ENCODE measurements around the gene CELF4. TPM values are rescaled to one million over a fixed set of nuclear protein-coding genes. Genes with fewer than 3 reads are reported as not detected.

CELF4 gene
- total and polyA plus RNA-seq, 2 experiments from 2014 or later = 0.24 TPM; not detected in 1

GRCh38 chr18:37534627-37535026 is 31.0 kb downstream of the CELF4 start:
- Histone ChIP-seq H3F3A (ENCODE audit: insufficient read depth) (no peaks in the 10 kb centered on the region), H3K9ac (no peak overlapping the region), H3K79me2 (ENCODE audit: insufficient read depth) (no peaks in the 10 kb centered on the region), H3K4me1 (ENCODE audit: insufficient read depth) (no peaks in the 10 kb centered on the region), H3K27ac (no peak overlapping the region), H3K4me2 (ENCODE audit: unreplicated experiment) (no peak overlapping the region), H3K36me3 (ENCODE audit: low read depth) (no peaks in the 10 kb centered on the region), H3K27me3 (replicated peaks; ENCODE audit: insufficient read depth) (peaks cover 26% of the 10 kb centered on the region), H3K9me3 (ENCODE audit: low read depth) (no peaks in the 10 kb centered on the region), H2AFZ (no peak overlapping the region), H3K9me2 (ENCODE audit: insufficient read depth) (no peaks in the 10 kb centered on the region), H4K20me1 (ENCODE audit: insufficient read depth) (no peaks in the 10 kb centered on the region), H3K4me3 (no peak overlapping the region)
- TF ChIP-seq EZH2 (IDR thresholded peaks at IDR 0.05; ENCODE audit: insufficient read depth, poor library complexity, severe bottlenecking) (no peak), EZH2phosphoT487 (IDR thresholded peaks at IDR 0.05; ENCODE audit: insufficient read depth, low read depth) (no peak)
- 59% methylated on average over 9 of the region's 9 CpGs for WGBS, 2 experiments (ENCODE audit: low coverage in 1 of 2, low lambda C conversion rate in 2 of 2, missing lambda C conversion rate in 2 of 2)
- no peak for DNase-seq
- in situ Hi-C loops (cut with MboI) = no loop called here

DNA sequence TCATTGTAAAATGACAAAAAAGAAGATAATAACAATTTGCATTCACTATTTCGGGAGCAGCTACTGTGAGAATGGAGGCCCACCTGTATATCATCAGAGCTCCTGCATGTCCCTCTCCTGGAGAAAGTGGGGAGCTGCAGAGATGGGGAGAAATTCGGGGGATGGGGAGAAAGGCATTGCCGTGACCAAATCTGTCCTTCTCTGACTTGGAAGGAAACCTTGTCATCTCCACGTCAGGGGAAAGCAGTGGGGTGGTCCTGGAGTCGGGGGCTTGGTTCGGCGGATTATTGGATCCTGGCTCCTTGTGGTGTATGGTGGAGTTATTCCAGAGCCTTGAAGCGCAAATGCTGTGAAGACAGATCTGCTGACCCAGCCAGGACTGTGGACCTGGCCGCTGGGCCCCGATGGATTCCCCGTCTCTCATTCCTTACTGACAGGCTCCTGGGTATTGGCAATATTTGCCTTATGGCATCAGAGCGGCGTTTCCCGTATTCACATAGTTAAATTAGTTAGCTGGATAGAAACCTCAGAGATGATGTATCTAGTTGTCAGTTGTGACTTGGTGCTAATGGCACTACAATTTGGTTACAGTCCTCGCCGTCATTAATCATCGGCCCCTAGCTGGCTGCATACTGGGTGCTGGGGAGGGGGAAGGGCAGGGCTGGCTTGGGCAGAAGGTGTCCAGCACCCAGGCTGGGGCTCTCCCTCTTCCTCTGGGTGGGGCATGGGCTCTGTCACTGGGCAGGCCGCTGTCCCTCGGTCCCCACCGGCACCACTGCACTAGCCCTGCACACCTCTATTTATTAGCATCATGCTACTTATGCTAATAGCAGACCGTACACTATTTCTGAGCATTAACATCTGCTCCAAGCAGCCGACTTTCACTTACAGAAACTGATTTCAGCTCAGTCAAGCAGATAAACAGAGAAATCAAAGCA is 31.7 kb downstream of the CELF4 start:
- Histone ChIP-seq H3K4me3 (no peak overlapping the region), H2AFZ (no peak overlapping the region), H3K79me2 (ENCODE audit: insufficient read depth) (no peaks in the 10 kb centered on the region), H3K9ac (no peak overlapping the region), H3F3A (ENCODE audit: insufficient read depth) (no peaks in the 10 kb centered on the region), H4K20me1 (ENCODE audit: insufficient read depth) (no peaks in the 10 kb centered on the region), H3K36me3 (ENCODE audit: low read depth) (no peaks in the 10 kb centered on the region), H3K27me3 (replicated peaks; ENCODE audit: insufficient read depth) (peaks cover 19% of the 10 kb centered on the region), H3K9me3 (ENCODE audit: low read depth) (no peaks in the 10 kb centered on the region), H3K9me2 (ENCODE audit: insufficient read depth) (no peaks in the 10 kb centered on the region), H3K4me2 (ENCODE audit: unreplicated experiment) (no peak overlapping the region), H3K4me1 (ENCODE audit: insufficient read depth) (no peaks in the 10 kb centered on the region), H3K27ac (no peak overlapping the region)
- TF ChIP-seq EZH2phosphoT487 (IDR thresholded peaks at IDR 0.05; ENCODE audit: insufficient read depth, low read depth) (no peak), EZH2 (IDR thresholded peaks at IDR 0.05; ENCODE audit: insufficient read depth, poor library complexity, severe bottlenecking) (no peak)
- WGBS, 2 experiments (ENCODE audit: low coverage in 1 of 2, low lambda C conversion rate in 2 of 2, missing lambda C conversion rate in 2 of 2) = 63 to 68% methylated on average over 22 of the region's 22 CpGs
- peak; percentile 22 for DNase-seq
- in situ Hi-C loops (cut with MboI) = no loop called here

GRCh38 chr18:37532917-37533316 is 32.7 kb downstream of the CELF4 start:
- H3K4me2 ChIP-seq (ENCODE audit: unreplicated experiment) = no peak overlapping the region
- no peak overlapping the region for H3K4me3 ChIP-seq
- no peaks in the 10 kb centered on the region for H3K9me3 ChIP-seq (ENCODE audit: low read depth)
- no peak for TF ChIP-seq EZH2phosphoT487 (IDR thresholded peaks at IDR 0.05; ENCODE audit: insufficient read depth, low read depth)
- no peak for TF ChIP-seq EZH2 (IDR thresholded peaks at IDR 0.05; ENCODE audit: insufficient read depth, poor library complexity, severe bottlenecking)
- no peak overlapping the region for H2AFZ ChIP-seq
- H3K9ac ChIP-seq = no peak overlapping the region
- in situ Hi-C loops (cut with MboI) = no loop called here
- H3K27ac ChIP-seq = no peak overlapping the region
- 59 to 62% methylated on average over 9 of the region's 9 CpGs for WGBS, 2 experiments (ENCODE audit: low coverage in 1 of 2, low lambda C conversion rate in 2 of 2, missing lambda C conversion rate in 2 of 2)
- peaks cover 14% of the 10 kb centered on the region for H3K27me3 ChIP-seq (replicated peaks; ENCODE audit: insufficient read depth)
- H4K20me1 ChIP-seq (ENCODE audit: insufficient read depth) = no peaks in the 10 kb centered on the region
- H3F3A ChIP-seq (ENCODE audit: insufficient read depth) = no peaks in the 10 kb centered on the region
- H3K9me2 ChIP-seq (ENCODE audit: insufficient read depth) = no peaks in the 10 kb centered on the region
- no peaks in the 10 kb centered on the region for H3K4me1 ChIP-seq (ENCODE audit: insufficient read depth)
- no peak for DNase-seq
- no peaks in the 10 kb centered on the region for H3K79me2 ChIP-seq (ENCODE audit: insufficient read depth)
- no peaks in the 10 kb centered on the region for H3K36me3 ChIP-seq (ENCODE audit: low read depth)

GRCh38 chr18:37529863-37530262 is 35.7 kb downstream of the CELF4 start:
- no peak for DNase-seq
- Histone ChIP-seq H3K9me3 (ENCODE audit: low read depth) (no peaks in the 10 kb centered on the region), H3K36me3 (ENCODE audit: low read depth) (no peaks in the 10 kb centered on the region), H4K20me1 (ENCODE audit: insufficient read depth) (no peaks in the 10 kb centered on the region), H3K9ac (no peak overlapping the region), H3K4me1 (ENCODE audit: insufficient read depth) (no peaks in the 10 kb centered on the region), H3K4me3 (no peak overlapping the region), H3K27me3 (replicated peaks; ENCODE audit: insufficient read depth) (peaks cover 31% of the 10 kb centered on the region), H3K79me2 (ENCODE audit: insufficient read depth) (no peaks in the 10 kb centered on the region), H3K27ac (no peak overlapping the region), H3F3A (ENCODE audit: insufficient read depth) (no peaks in the 10 kb centered on the region), H3K4me2 (ENCODE audit: unreplicated experiment) (no peak overlapping the region), H3K9me2 (ENCODE audit: insufficient read depth) (no peaks in the 10 kb centered on the region), H2AFZ (no peak overlapping the region)
- in situ Hi-C loops (cut with MboI) = no loop called here
- TF ChIP-seq EZH2 (IDR thresholded peaks at IDR 0.05; ENCODE audit: insufficient read depth, poor library complexity, severe bottlenecking) = no peak
- no peak for TF ChIP-seq EZH2phosphoT487 (IDR thresholded peaks at IDR 0.05; ENCODE audit: insufficient read depth, low read depth)
- 39 to 49% methylated on average over 4 of the region's 4 CpGs for WGBS, 2 experiments (ENCODE audit: low coverage in 1 of 2, low lambda C conversion rate in 2 of 2, missing lambda C conversion rate in 2 of 2)

Data from GM23248 (cell line).